A549 treated with Hydrocortisone at 1 μM for 4 hours (cell line): Measurements from ENCODE around the gene MS4A3. TPM values are rescaled to one million over a fixed set of nuclear protein-coding genes. Genes with fewer than 3 reads are reported as not detected.

ENCODE experiments used
- total RNA-seq: library from RNA; stranded (reverse); fragments of 200-300 nt; extraction: Qiagen RNA extraction; gene quantifications from 5 replicates; pipeline ENCODE4 v1.2.3, GENCODE V29; 2022

The MS4A3 gene
- total RNA-seq, result not detected in 5 replicates

GRCh38 chr11:60056349-60056969, at the start of gene MS4A3:
Gene MS4A3, plus strand, starts transcription at chr11:60056665. Its CDS starts 4,496 bp downstream, at chr11:60061161.

DNA sequence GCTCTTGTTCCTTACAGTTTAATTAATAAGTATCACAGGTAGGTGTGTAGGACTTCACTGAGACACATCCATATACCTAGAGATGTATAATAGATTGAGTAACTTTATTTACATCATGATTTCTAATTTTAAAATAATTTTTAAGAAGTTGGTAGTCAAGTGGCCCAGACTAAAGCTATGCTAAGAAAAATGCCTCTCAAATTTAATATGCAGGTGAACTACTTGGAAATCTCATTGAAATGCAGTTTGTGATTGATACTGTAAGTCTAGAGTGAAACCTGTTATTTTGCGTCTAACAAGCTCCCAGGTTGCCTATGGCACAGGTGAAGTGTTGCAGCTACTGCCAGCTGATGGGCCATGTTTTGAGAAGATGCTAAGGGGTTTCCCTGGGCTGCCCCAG, 39.6 kb upstream of the MS4A3 start, which contains the start of gene OOSP4B:
Gene OOSP4B (plus strand): TSS at position 301 of the 400 bp plus-strand sequence.

DNA sequence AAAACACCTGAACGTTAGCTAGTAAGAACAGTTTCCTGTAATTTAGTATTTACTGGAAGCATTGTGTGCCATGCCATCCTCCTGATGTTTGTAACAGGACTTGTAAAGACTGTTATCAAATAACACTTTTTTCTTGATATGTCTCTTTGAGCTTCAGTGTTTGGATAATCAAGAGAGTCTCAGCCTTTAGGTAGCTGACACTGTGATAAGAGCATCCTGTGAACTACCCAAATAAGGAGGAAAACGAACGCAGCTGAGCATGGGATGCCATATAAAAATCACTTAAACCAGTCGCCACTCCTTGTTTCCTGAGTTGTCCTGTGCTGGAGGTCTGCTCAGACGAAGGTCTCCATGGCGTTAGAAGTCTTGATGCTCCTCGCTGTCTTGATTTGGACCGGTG, 16.4 kb upstream of the MS4A3 start, which contains the start of gene OOSP2:
Gene OOSP2 (plus strand): TSS at position 301 of the 400 bp plus-strand sequence. CDS start 51 bp downstream, at position 352.

GRCh38 chr11:60088364-60088763, 31.9 kb downstream of the MS4A3 start, which contains the start of gene MS4A2:
Gene MS4A2, plus strand, starts transcription at chr11:60088664. Its CDS starts 102 bp downstream, at chr11:60088766.

Other genes starting within 250 kb of the MS4A3 start
- 63.5 to 70.4 TPM (median 65.0 TPM) in 5 replicates for gene MRPL16, start 245.9 kb upstream of the MS4A3 start, total RNA-seq
- gene CBLIF, start 211.2 kb upstream of the MS4A3 start, total RNA-seq, result not detected in 5 replicates
- 0.15 to 0.55 TPM (median 0.28 TPM) in 5 replicates for gene TCN1, start 190.2 kb upstream of the MS4A3 start, total RNA-seq
- gene OOSP3, start 177.9 kb upstream of the MS4A3 start, total RNA-seq, result not detected in 5 replicates
- not detected in 5 replicates for gene OOSP1, start 118.2 kb upstream of the MS4A3 start, total RNA-seq
- gene OOSP4A, start 92.6 kb upstream of the MS4A3 start, total RNA-seq, result not detected in 5 replicates
- not detected in 5 replicates for gene OOSP4B, start 39.5 kb upstream of the MS4A3 start, total RNA-seq
- gene OOSP2, start 16.3 kb upstream of the MS4A3 start, total RNA-seq, result not detected in 5 replicates
- not detected in 5 replicates for gene MS4A2, start 32.0 kb downstream of the MS4A3 start, total RNA-seq
- not detected in 5 replicates for gene MS4A6A, start 126.4 kb downstream of the MS4A3 start, total RNA-seq
- not detected in 5 replicates for gene MS4A4E, start 186.5 kb downstream of the MS4A3 start, total RNA-seq
- gene MS4A4A, start 224.0 kb downstream of the MS4A3 start, total RNA-seq, result not detected in 5 replicates